Activated T-helper 1 cell treated with anti-CD3 and anti-CD28 coated beads, Interleukin-12 subunit alpha, Interleukin-12 subunit beta, Interleukin-2, Interleukin-4 antibody, amounts not matched to agents 30 ng/mL and 10 ng/mL and 1 ng/mL, durations not matched to agents 14 hours and 24 hours and 36 hours (primary cell): ENCODE data around the gene ADAM10. TPM values are rescaled to one million over a fixed set of nuclear protein-coding genes. Genes with fewer than 3 reads are reported as not detected.

Experiments
- DNase-seq: peaks from one replicate; pipeline ENCODE4 v3.0.0; 2021; ENCODE audit warnings: low spot score
- H3K27ac Mint-ChIP-seq: one replicate; pipeline ENCODE4 v1.8.0; 2021; ENCODE audit warnings: mild to moderate bottlenecking, mixed read lengths
- H3K27me3 Mint-ChIP-seq: one replicate; pipeline ENCODE4 v1.8.0; 2022; ENCODE audit warnings: mild to moderate bottlenecking, moderate library complexity, mixed read lengths; ENCODE audit not compliant: insufficient read depth
- H3K36me3 Mint-ChIP-seq: one replicate; pipeline ENCODE4 v1.8.0; 2021; ENCODE audit warnings: low read depth, mixed read lengths
- H3K4me1 Mint-ChIP-seq: one replicate; pipeline ENCODE4 v1.8.0; 2021; ENCODE audit warnings: low read depth, mixed read lengths
- H3K4me3 Mint-ChIP-seq: one replicate; pipeline ENCODE4 v1.8.0; 2021; ENCODE audit warnings: mild to moderate bottlenecking, moderate library complexity, mixed read lengths
- H3K9me3 Mint-ChIP-seq: one replicate; pipeline ENCODE4 v1.8.0; 2021; ENCODE audit warnings: mixed read lengths
- intact Hi-C: fragments of 100-400 bp; cut with micrococcal nuclease; formaldehyde crosslinking; loops from one replicate; pipeline ENCODE4 v1.15.1; 2024
- total RNA-seq: library from RNA; stranded (reverse); gene quantifications from 2 replicates; pipeline ENCODE4 v1.2.3, GENCODE V29; 2022

ADAM10 gene
- total RNA-seq, 1 donor from 2014 or later, result 98.7 TPM

DNA sequence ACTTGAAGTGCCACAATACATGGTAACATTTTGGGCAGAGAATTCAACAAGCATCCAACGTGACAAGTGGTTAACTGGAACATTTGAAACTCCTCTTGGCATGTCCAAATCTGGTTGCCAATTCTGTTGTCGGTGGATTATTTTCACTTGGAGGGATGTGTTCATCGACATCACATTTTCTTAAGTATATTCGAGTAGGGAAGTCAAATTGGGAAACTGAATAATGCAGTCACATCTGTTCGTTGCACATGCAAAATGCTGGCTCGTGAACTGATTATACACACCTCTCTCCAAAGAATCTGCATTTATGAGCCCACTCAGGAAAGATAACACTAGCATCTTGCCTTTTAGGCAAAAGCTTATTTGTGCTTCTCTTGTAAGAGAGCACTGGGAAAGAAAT lies 178.0 kb downstream of the ADAM10 start:
- Mint-ChIP-seq H3K4me1 (peaks cover 29% of the 10 kb centered on the region), H3K4me3 (no peak overlapping the region), H3K9me3 (peaks cover 5% of the 10 kb centered on the region), H3K27ac (no peak overlapping the region), H3K36me3 (peaks cover 4% of the 10 kb centered on the region), H3K27me3 (peaks cover 6% of the 10 kb centered on the region)
- intact Hi-C loops, result no loop called here
- DNase-seq, result no peak

DNA sequence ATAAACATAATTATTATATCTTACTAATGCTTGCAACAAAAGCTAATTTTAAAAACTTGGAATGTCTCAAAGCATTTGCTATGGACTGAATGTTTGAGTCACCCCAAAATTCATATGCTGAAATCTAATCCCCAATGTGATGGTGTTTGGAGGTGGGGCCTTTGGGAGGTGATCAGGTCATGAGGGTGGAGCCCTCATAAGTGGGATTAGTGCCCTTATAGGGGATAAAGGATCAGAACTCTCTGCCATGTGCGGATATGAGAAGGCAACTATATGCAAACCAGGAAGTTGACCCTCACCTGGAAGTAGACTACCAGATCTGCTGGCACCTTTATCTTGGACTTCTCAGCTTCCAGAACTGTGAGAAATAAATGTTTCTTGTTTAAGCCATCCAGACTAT lies 180.1 kb downstream of the ADAM10 start:
- peaks cover 3% of the 10 kb centered on the region for H3K27me3 Mint-ChIP-seq
- intact Hi-C loops, result no loop called here
- peaks cover 4% of the 10 kb centered on the region for H3K36me3 Mint-ChIP-seq
- peaks cover 16% of the 10 kb centered on the region for H3K4me1 Mint-ChIP-seq
- no peak overlapping the region for H3K27ac Mint-ChIP-seq
- no peak for DNase-seq
- no peak overlapping the region for H3K4me3 Mint-ChIP-seq
- H3K9me3 Mint-ChIP-seq, result peaks cover 5% of the 10 kb centered on the region

DNA sequence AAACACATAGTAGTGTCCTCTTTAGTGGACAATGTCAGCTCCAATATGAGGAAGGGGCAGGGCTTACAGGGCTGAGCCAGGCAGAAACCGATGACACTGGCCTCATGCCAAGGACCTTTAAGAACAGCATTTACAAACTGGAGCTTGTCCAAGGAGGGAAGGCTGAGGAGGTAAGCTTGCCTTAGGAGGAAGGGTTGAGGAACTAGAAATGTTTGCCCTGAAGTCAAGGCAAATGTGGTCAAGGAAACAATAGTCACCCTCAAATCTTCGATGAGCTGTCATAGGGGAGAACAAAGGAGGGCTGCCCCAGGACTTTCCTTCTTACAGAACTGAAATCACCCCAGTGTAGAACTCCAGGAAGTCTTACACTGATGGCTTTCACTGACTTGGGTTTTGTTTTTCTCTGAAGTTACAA lies 181.3 kb downstream of the ADAM10 start:
- Mint-ChIP-seq H3K36me3 (peaks cover 4% of the 10 kb centered on the region), H3K9me3 (peaks cover 5% of the 10 kb centered on the region), H3K4me1 (peaks cover 15% of the 10 kb centered on the region), H3K27ac (peak overlapping the region; percentile 42), H3K4me3 (no peak overlapping the region), H3K27me3 (peaks cover 3% of the 10 kb centered on the region)
- intact Hi-C loops, result no loop called here
- DNase-seq, result no peak

DNA sequence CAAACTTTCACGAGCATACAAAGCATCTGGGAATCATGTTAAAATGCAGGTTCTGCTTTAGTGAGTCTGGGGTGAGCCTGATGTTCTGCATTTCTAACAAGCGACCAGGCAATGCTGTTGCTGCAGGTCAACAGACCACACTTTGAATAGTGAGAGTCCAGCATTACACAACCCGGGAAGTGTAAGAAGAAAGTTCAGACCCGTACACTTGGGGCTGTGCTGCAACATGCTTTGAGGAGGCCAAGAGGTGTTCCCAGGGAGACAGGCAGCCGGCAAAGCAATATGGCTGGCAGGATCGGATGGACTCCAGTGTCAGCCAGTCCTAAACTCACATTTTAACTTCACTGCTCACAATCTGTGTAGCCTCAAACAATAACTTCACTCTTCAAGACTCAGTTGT lies 183.5 kb downstream of the ADAM10 start:
- H3K36me3 Mint-ChIP-seq, result peaks cover 4% of the 10 kb centered on the region
- peaks cover 15% of the 10 kb centered on the region for H3K4me1 Mint-ChIP-seq
- no peak for DNase-seq
- H3K27me3 Mint-ChIP-seq, result peaks cover 1% of the 10 kb centered on the region
- peaks cover 5% of the 10 kb centered on the region for H3K9me3 Mint-ChIP-seq
- no peak overlapping the region for H3K27ac Mint-ChIP-seq
- no peak overlapping the region for H3K4me3 Mint-ChIP-seq
- intact Hi-C loops, result no loop called here

DNA sequence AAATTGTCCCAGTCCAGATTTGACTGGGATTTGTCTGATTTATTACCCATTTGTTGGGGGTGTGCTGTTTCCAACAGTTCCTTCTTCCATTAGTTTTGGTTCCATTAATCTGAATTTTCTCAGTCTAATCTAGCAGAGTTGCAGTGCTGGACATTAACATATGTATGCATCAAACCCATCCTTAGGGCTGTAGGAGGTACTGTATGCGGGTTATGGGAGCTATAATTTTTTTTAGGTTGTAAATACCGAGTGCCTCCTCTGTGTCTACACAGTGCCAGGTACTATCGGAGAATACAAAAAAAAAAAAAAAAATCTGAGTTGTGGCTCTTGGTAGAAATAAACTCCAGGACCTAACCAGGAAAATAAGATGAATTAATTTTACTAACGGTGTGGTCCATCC lies 183.9 kb downstream of the ADAM10 start:
- peaks cover 5% of the 10 kb centered on the region for H3K9me3 Mint-ChIP-seq
- H3K4me1 Mint-ChIP-seq, result peaks cover 15% of the 10 kb centered on the region
- intact Hi-C loops, result no loop called here
- no peak for DNase-seq
- H3K27me3 Mint-ChIP-seq, result peaks cover 1% of the 10 kb centered on the region
- no peak overlapping the region for H3K27ac Mint-ChIP-seq
- H3K36me3 Mint-ChIP-seq, result peaks cover 4% of the 10 kb centered on the region
- no peak overlapping the region for H3K4me3 Mint-ChIP-seq

DNA sequence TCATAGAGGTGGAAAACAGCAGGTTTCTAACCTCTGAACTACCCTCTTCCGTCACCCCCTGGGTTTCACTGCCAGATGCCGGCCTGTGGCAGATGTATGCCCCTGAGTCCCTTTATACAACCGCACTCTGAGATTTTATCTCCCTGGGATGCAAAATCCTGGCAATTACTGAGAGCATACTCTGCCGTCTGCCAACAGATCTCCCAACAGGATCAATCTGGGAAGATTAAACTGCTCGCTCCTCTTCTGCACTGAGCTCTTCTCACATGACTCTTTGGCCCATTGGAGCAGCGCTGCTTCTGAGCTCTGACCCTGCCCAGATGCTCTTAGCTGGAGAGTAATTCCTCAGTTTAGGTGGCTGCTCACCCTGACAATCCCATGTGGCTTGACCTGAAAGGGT lies 184.5 kb downstream of the ADAM10 start:
- Mint-ChIP-seq H3K4me3 (no peak overlapping the region), H3K27ac (no peak overlapping the region), H3K9me3 (peaks cover 5% of the 10 kb centered on the region), H3K36me3 (peaks cover 4% of the 10 kb centered on the region), H3K4me1 (peaks cover 15% of the 10 kb centered on the region), H3K27me3 (peaks cover 1% of the 10 kb centered on the region)
- no peak for DNase-seq
- intact Hi-C loops, result no loop called here

DNA sequence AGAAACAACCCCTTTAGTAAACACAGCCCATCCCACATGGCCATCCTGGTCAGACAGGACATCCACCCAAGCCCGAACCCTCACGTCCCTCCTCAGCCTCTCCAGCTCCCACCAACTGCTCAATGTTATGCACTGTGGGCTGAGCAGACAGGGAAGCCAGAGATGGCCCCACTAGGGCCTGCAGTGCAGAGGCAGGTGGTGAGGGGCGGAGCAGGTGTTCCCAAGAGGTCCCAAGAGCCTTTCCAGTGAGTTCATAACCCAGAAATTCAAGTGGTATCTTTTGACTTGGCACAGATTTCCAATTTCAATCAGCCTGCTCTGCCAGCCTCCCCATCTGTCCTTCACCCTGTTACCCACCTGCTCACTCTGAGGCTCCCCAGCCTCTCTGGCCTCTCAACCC lies 187.4 kb downstream of the ADAM10 start:
- Mint-ChIP-seq H3K4me3 (no peak overlapping the region), H3K9me3 (no peaks in the 10 kb centered on the region), H3K4me1 (no peaks in the 10 kb centered on the region), H3K36me3 (peaks cover 5% of the 10 kb centered on the region), H3K27ac (no peak overlapping the region), H3K27me3 (no peaks in the 10 kb centered on the region)
- DNase-seq, result no peak
- intact Hi-C loops, result no loop called here

DNA sequence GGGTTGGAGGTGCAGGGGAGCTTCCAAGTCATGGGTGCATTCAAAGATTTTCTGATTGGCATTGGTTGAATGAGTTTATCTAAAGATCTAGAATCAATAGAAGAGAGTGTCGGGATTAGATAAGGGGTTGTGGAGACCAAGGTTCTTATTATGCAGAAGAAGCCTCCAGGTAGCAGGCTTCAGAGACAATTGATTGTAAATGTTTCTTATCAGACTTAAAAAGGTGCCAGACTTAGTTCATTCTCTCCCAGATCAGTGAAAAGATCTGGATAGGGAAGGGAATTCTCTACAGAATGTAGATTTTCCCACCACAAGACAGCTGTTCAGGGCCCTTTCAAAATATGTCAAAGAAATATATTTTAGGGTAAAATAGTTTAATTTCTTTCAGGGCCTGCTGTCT lies 188.2 kb downstream of the ADAM10 start:
- intact Hi-C loops, result no loop called here
- peaks cover 2% of the 10 kb centered on the region for H3K27me3 Mint-ChIP-seq
- no peak overlapping the region for H3K27ac Mint-ChIP-seq
- H3K4me3 Mint-ChIP-seq, result no peak overlapping the region
- H3K9me3 Mint-ChIP-seq, result no peaks in the 10 kb centered on the region
- H3K36me3 Mint-ChIP-seq, result peaks cover 5% of the 10 kb centered on the region
- no peaks in the 10 kb centered on the region for H3K4me1 Mint-ChIP-seq
- DNase-seq, result no peak

DNA sequence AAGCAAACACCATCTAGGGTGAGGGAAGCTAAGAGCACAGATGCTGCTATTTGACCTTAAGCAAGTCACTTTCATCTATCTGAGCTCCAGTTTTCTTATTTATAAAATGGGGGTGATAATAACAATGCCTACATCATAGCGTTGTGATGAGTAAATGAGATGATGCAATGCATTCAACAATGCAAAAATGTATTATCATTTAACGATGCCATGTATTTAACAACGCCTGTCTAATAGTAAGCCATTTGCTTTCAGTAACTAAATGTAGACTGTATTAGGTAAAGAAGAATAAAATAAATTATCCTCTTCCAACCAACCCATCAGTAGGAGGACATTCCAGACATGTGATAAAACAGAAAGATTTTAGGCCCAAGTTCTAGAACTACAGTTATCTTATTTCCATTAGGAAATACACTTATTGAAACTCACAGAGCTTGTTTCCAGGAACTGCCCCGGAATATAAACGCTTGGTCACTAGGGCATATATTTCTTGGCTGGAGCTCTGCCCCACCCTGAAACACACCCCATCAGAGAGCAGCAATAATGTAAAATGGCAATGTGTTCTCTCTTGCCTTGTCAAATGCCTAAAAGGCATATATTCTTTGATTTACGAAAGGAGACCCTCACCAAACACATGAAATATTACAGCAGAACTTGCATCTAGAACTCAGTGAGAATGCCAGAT lies 189.5 kb downstream of the ADAM10 start:
- H3K9me3 Mint-ChIP-seq, result no peaks in the 10 kb centered on the region
- H3K27me3 Mint-ChIP-seq, result peaks cover 3% of the 10 kb centered on the region
- no peak overlapping the region for H3K27ac Mint-ChIP-seq
- intact Hi-C loops, result no loop called here
- H3K4me3 Mint-ChIP-seq, result no peak overlapping the region
- DNase-seq, result no peak
- H3K4me1 Mint-ChIP-seq, result peaks cover 5% of the 10 kb centered on the region
- H3K36me3 Mint-ChIP-seq, result peaks cover 5% of the 10 kb centered on the region

DNA sequence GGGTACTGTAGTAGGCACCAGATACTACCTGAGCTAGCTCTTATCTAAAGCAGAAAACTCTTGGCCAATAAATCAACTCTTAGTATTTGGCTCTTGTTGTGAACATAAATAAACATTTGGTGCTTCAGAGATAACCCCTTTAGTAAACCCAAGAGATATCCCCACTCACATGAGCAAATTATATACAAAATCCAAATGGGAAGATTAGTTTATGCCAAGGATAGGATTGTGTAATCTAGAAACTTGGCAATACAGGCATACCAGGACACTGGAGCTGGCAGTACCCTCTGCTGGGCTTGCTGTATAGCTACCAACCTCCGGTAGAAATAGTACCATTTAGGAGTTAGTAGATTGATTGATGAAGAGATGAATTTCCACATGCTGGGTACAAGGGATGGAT lies 190.7 kb downstream of the ADAM10 start:
- Mint-ChIP-seq H3K4me1 (peaks cover 9% of the 10 kb centered on the region), H3K36me3 (peaks cover 5% of the 10 kb centered on the region), H3K4me3 (no peak overlapping the region), H3K27me3 (peaks cover 8% of the 10 kb centered on the region), H3K27ac (no peak overlapping the region), H3K9me3 (no peaks in the 10 kb centered on the region)
- no peak for DNase-seq
- intact Hi-C loops, result no loop called here

DNA sequence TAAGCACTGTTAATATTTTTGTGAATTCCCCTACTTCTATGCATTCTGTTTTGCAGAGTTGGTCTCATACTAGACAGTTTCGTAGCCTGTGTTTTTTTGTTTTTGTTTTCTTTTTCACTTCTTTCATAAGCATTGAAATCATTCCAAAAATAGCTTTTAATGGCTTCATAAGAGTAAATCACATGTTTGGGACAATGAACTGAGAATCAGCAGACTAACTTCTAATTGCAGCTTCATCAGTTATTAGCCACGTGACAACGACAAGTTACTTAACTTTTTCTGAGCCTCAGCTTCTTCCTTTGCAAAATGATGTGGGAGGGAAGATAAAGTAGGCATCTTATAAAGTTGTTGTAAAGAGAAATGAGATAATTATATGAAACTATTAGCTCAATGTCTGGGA lies 193.0 kb downstream of the ADAM10 start:
- H3K4me1 Mint-ChIP-seq, result peaks cover 32% of the 10 kb centered on the region
- no peak overlapping the region for H3K27ac Mint-ChIP-seq
- H3K27me3 Mint-ChIP-seq, result peaks cover 8% of the 10 kb centered on the region
- peaks cover 5% of the 10 kb centered on the region for H3K36me3 Mint-ChIP-seq
- H3K9me3 Mint-ChIP-seq, result no peaks in the 10 kb centered on the region
- H3K4me3 Mint-ChIP-seq, result no peak overlapping the region
- intact Hi-C loops, result no loop called here
- DNase-seq, result no peak

DNA sequence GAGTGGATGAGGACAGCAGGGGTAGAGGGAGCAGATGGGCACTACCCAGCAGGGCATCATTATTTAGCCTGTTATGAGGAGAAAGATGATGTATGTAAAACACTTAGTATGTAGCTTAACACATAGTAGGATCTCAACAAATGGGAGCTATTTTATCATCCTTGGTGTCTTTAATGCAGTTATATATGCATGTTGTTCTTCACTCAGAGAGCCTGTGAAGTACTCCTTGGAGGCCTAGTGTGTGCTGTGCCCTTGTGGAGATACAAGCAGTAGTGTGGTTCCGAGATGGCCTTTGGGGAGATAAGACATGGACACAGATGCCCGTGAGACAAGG lies 193.5 kb downstream of the ADAM10 start:
- H3K9me3 Mint-ChIP-seq, result no peaks in the 10 kb centered on the region
- H3K4me3 Mint-ChIP-seq, result no peak overlapping the region
- H3K4me1 Mint-ChIP-seq, result peaks cover 37% of the 10 kb centered on the region
- peaks cover 9% of the 10 kb centered on the region for H3K36me3 Mint-ChIP-seq
- H3K27me3 Mint-ChIP-seq, result peaks cover 8% of the 10 kb centered on the region
- no peak overlapping the region for H3K27ac Mint-ChIP-seq
- no peak for DNase-seq
- intact Hi-C loops, result no loop called here

DNA sequence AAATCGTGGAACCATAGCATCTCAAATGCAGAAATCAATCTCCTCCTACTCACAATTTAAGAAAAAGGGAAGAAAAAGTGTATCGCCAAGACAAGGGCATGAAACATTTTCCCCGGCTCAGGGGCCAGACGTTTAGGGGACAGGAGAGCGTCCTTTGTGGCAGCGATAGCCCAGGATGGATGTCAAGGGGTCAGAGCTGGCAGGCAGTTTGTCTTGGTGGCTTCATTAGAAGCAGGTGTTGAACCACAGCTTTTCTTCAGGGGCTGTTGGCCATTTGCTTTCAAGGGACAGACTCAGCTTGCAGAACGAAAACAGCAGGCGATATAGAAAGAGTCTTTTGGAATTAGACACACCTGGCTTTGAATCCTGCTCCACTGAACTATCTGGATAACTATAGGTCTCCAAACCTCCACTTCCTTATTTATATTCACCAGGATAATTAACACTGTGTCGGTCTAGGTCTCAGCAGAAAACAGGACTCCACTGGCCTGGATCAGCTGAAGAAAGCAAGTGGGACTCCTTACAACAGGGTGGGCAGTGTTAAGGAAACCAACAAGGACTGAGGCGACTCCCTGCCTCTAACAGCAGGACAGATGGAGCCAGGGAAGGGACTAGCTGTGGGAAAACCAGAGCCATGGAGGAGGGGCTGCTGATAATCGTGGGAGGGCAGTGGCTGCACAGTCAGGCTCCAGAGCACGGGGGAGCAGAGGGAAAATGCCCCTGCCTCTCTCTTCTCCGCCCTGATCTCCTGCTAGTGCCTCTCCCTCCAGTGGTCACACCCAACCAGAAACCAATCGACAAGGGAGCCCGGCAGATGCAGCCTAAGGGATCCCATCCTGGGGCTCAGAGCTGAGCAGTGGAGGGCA lies 194.1 kb downstream of the ADAM10 start:
- no peak overlapping the region for H3K4me3 Mint-ChIP-seq
- no peaks in the 10 kb centered on the region for H3K9me3 Mint-ChIP-seq
- peaks cover 41% of the 10 kb centered on the region for H3K4me1 Mint-ChIP-seq
- intact Hi-C loops, result no loop called here
- H3K27ac Mint-ChIP-seq, result no peak overlapping the region
- H3K27me3 Mint-ChIP-seq, result peaks cover 8% of the 10 kb centered on the region
- H3K36me3 Mint-ChIP-seq, result peaks cover 10% of the 10 kb centered on the region
- no peak for DNase-seq
